H1 (cell line): ENCODE measurements around the gene DPM3. TPM values are rescaled to one million over a fixed set of nuclear protein-coding genes. Genes with fewer than 3 reads are reported as not detected.

Experiments
- CTCF ChIA-PET: fragments of 300-600 bp; sonication (Branson Sonifier 250); formaldehyde crosslinking; loops from one replicate; lab custom pipeline; 2021; ENCODE audit not compliant: partially characterized antibody; lab: Charles Lee
- POLR2A ChIA-PET: fragments of 300-600 bp; sonication (Branson Sonifier 250); formaldehyde crosslinking; loops from one replicate; lab custom pipeline; 2021; ENCODE audit warnings: inconsistent platforms; ENCODE audit not compliant: partially characterized antibody; lab: Charles Lee
- DNase-seq, 2 experiments: peaks; one replicate each; pipeline versions ENCODE4 v3.0.0 to v3.0.0-alpha.2; 2010 to 2022; ENCODE audit warnings: low spot score in 2 of 2, low read depth in 1 of 2, mixed read lengths in 1 of 2
- FAIRE-seq: peaks from 2 replicates; lab custom pipeline; 2011; peaks lifted over from hg19 to GRCh38; lab: Jason Lieb, UNC
- H2AFZ ChIP-seq: 2 replicates; pipeline ENCODE4 v1.8.1; 2012; ENCODE audit warnings: low read length, inconsistent platforms
- H2AK5ac ChIP-seq: 2 replicates; pipeline ENCODE4 v1.6.1; 2013; ENCODE audit warnings: low read depth, low read length
- H2BK120ac ChIP-seq: replicated peaks from 2 replicates; pipeline ENCODE3; 2013; ENCODE audit warnings: low read depth, low read length, inconsistent platforms
- H2BK12ac ChIP-seq: 2 replicates; pipeline ENCODE4 v1.6.1; 2013; ENCODE audit warnings: low read depth, low read length
- H2BK15ac ChIP-seq: 2 replicates; pipeline ENCODE4 v1.6.1; 2013; ENCODE audit warnings: low read length
- H2BK20ac ChIP-seq: 2 replicates; pipeline ENCODE4 v1.6.1; 2013; ENCODE audit warnings: low read length
- H2BK5ac ChIP-seq: 2 replicates; pipeline ENCODE4 v1.6.1; 2013; ENCODE audit warnings: low read depth, low read length
- H3K14ac ChIP-seq: 2 replicates; pipeline ENCODE4 v1.6.1; 2013; ENCODE audit warnings: inconsistent platforms; ENCODE audit not compliant: insufficient read length
- H3K18ac ChIP-seq: 2 replicates; pipeline ENCODE4 v1.6.1; 2013; ENCODE audit warnings: low read length; ENCODE audit errors: extremely low read depth
- H3K23ac ChIP-seq: 2 replicates; pipeline ENCODE4 v1.6.1; 2013; ENCODE audit warnings: inconsistent platforms; ENCODE audit not compliant: insufficient read length
- H3K23me2 ChIP-seq: 2 replicates; pipeline ENCODE4 v1.6.1; 2013; ENCODE audit warnings: low read depth, low read length
- H3K27ac ChIP-seq: 2 replicates; pipeline ENCODE4 v1.6.1; 2011; ENCODE audit warnings: low read depth, low read length, inconsistent platforms
- H3K27me3 ChIP-seq, 4 experiments: replicated peaks in 1 of 4; 1 replicate in 1 of 4; 2 replicates in 3 of 4; pipeline versions ENCODE4 v1.6.1 to v1.8.1; 2011 to 2013; ENCODE audit warnings: low read length in 3 of 4, mild to moderate bottlenecking in 3 of 4, inconsistent platforms in 2 of 4, mixed read lengths in 2 of 4, moderate library complexity in 1 of 4; ENCODE audit not compliant: control insufficient read depth in 3 of 4, insufficient read depth in 3 of 4; ENCODE audit errors: extremely low read depth in 1 of 4
- H3K36me3 ChIP-seq, 4 experiments: 2 replicates each; pipeline versions ENCODE4 v1.6.1 to v1.8.1; 2011 to 2013; ENCODE audit warnings: mild to moderate bottlenecking in 4 of 4, low read length in 3 of 4, moderate library complexity in 2 of 4, control low read depth in 1 of 4, inconsistent platforms in 1 of 4; ENCODE audit not compliant: insufficient read depth in 4 of 4, control insufficient read depth in 2 of 4
- H3K4ac ChIP-seq: replicated peaks from 2 replicates; pipeline ENCODE3; 2013; ENCODE audit warnings: low read length, low read depth, mixed read lengths, inconsistent platforms; ENCODE audit not compliant: insufficient read length
- H3K4me1 ChIP-seq, 4 experiments: replicated peaks in 1 of 4; 1 replicate in 1 of 4; 2 replicates in 3 of 4; pipeline versions ENCODE4 v1.6.1 to v1.8.1; 2011 to 2013; ENCODE audit warnings: low read length in 3 of 4, inconsistent platforms in 2 of 4, mixed read lengths in 1 of 4; ENCODE audit not compliant: insufficient read depth in 4 of 4, control insufficient read depth in 3 of 4
- H3K4me2 ChIP-seq, 2 experiments: 2 replicates each; pipeline versions ENCODE4 v1.6.1 to v1.8.1; 2011 to 2013; ENCODE audit warnings: low read depth in 2 of 2, low read length in 2 of 2, control low read depth in 1 of 2, inconsistent platforms in 1 of 2, mild to moderate bottlenecking in 1 of 2; ENCODE audit not compliant: insufficient read depth in 1 of 2
- H3K4me3 ChIP-seq, 4 experiments: fragments of 200-600, 300-600 bp in 1 of 4; sonication (generic), shearing (Covaris generic), sonication (Bioruptor Twin) in 1 of 4; 2 replicates each; pipeline versions ENCODE4 v1.5.1 to v1.8.1; 2011 to 2016; ENCODE audit warnings: low read length in 4 of 4, low read depth in 3 of 4, control low read depth in 2 of 4, inconsistent platforms in 2 of 4, mild to moderate bottlenecking in 2 of 4, mixed read lengths in 1 of 4, moderate library complexity in 1 of 4; ENCODE audit not compliant: insufficient read depth in 2 of 4; ENCODE audit errors: extremely low read depth in 1 of 4
- H3K56ac ChIP-seq: replicated peaks from 2 replicates; pipeline ENCODE3; 2013; ENCODE audit warnings: low read depth, mild to moderate bottlenecking, mixed read lengths, low read length, inconsistent platforms; ENCODE audit not compliant: insufficient read length
- H3K79me1 ChIP-seq: 2 replicates; pipeline ENCODE4 v1.6.1; 2013; ENCODE audit warnings: low read depth, low read length, control low read depth
- H3K79me2 ChIP-seq, 2 experiments: 2 replicates each; pipeline versions ENCODE4 v1.6.1 to v1.8.1; 2012 to 2013; ENCODE audit warnings: low read length in 2 of 2, mild to moderate bottlenecking in 2 of 2, inconsistent platforms in 1 of 2; ENCODE audit not compliant: insufficient read depth in 2 of 2, control insufficient read depth in 1 of 2
- H3K9ac ChIP-seq, 4 experiments: replicated peaks in 1 of 4; 1 replicate in 1 of 4; 2 replicates in 3 of 4; pipeline versions ENCODE4 v1.6.1 to v1.8.1; 2011 to 2013; ENCODE audit warnings: low read depth in 3 of 4, low read length in 3 of 4, control low read depth in 2 of 4, mild to moderate bottlenecking in 2 of 4, moderate library complexity in 2 of 4, inconsistent platforms in 1 of 4; ENCODE audit errors: extremely low read depth in 1 of 4
- H3K9me3 ChIP-seq, 2 experiments: 2 replicates each; pipeline versions ENCODE4 v1.6.1 to v1.8.1; 2012 to 2013; ENCODE audit warnings: mild to moderate bottlenecking in 2 of 2, moderate library complexity in 2 of 2, control low read depth in 1 of 2, inconsistent platforms in 1 of 2, low read depth in 1 of 2, low read length in 1 of 2, mixed read lengths in 1 of 2; ENCODE audit not compliant: insufficient read depth in 2 of 2
- H4K20me1 ChIP-seq, 2 experiments: replicated peaks in 1 of 2; 2 replicates each; pipeline versions ENCODE3 to v1.8.1; 2011 to 2013; ENCODE audit warnings: inconsistent platforms in 2 of 2, low read length in 2 of 2, mild to moderate bottlenecking in 1 of 2; ENCODE audit not compliant: insufficient read depth in 2 of 2, control insufficient read depth in 1 of 2
- H4K5ac ChIP-seq: 2 replicates; pipeline ENCODE4 v1.6.1; 2013; ENCODE audit warnings: low read length, low read depth, mixed read lengths, inconsistent platforms; ENCODE audit not compliant: insufficient read length
- H4K8ac ChIP-seq: 2 replicates; pipeline ENCODE4 v1.8.0; 2013; ENCODE audit warnings: mild to moderate bottlenecking, moderate library complexity, low read length, inconsistent platforms; ENCODE audit not compliant: insufficient read depth; ENCODE audit errors: extremely low read depth
- H4K91ac ChIP-seq: replicated peaks from 2 replicates; pipeline ENCODE3; 2013; ENCODE audit warnings: low read length, mixed read lengths, inconsistent platforms; ENCODE audit not compliant: insufficient read length
- PHF8 ChIP-seq: fragments of 200-600 bp; sonication (generic); conservative IDR thresholded peaks from 2 replicates; pipeline ENCODE4 v1.7.1; 2012; ENCODE audit warnings: low read depth, mild to moderate bottlenecking, inconsistent platforms, low read length, moderate library complexity
- RAD21 ChIP-seq, 2 experiments: IDR thresholded peaks in 1 of 2; conservative IDR thresholded peaks in 1 of 2; 2 replicates each; pipeline ENCODE4 v1.6.1; 2011; ENCODE audit warnings: low read depth in 2 of 2, low read length in 2 of 2, improper control_type of control experiment in 1 of 2, inconsistent platforms in 1 of 2, mild to moderate bottlenecking in 1 of 2, moderate library complexity in 1 of 2
- WGBS, 2 experiments: shearing (Covaris generic) in 1 of 2; methylation state at CpG; one replicate each; pipeline versions ENCODE4 v1.1.6 to v1.1.7; 2013 to 2015; ENCODE audit warnings: low lambda C conversion rate in 2 of 2, mixed read lengths in 2 of 2, inconsistent platforms in 1 of 2, low coverage in 1 of 2, missing lambda C conversion rate in 1 of 2; ENCODE audit not compliant: insufficient replicate concordance in 2 of 2, insufficient coverage in 1 of 2, insufficient read length in 1 of 2; ENCODE audit errors: extremely low coverage in 1 of 2, missing lambda C conversion rate in 1 of 2; 5-methylcytosine and 5-hydroxymethylcytosine counted together
- polyA plus RNA-seq, 7 experiments: library from polyadenylated mRNA; depleted of rRNA in 3 of 7; stranded (reverse) in 5 of 7; unstranded in 2 of 7; fragments of >200 nt in 5 of 7; fragments of 200-250 nt in 2 of 7; gene quantifications; 1 replicate in 5 of 7; 2 replicates in 1 of 7; 4 replicates in 1 of 7; pipeline versions ENCODE4 v1.2.1 to v1.2.3, GENCODE V29; 2011 to 2013; ENCODE audit warnings: missing spikeins in 2 of 7, mixed read lengths in 2 of 7
- total RNA-seq: library from RNA; stranded (reverse); fragmentation: NEBNext Ultra II Directional; extraction: Animal tissue kit (Norgen Biotek cat#: 25700); gene quantifications from 2 replicates; pipeline ENCODE4 v1.2.1, GENCODE V29; 2021

Gene DPM3
- total and polyA plus RNA-seq, 2 of the 8 experiments (the other 6 are each of a cell fraction or from before 2014, with no cell fraction given), result 44.8 to 227 TPM

DNA sequence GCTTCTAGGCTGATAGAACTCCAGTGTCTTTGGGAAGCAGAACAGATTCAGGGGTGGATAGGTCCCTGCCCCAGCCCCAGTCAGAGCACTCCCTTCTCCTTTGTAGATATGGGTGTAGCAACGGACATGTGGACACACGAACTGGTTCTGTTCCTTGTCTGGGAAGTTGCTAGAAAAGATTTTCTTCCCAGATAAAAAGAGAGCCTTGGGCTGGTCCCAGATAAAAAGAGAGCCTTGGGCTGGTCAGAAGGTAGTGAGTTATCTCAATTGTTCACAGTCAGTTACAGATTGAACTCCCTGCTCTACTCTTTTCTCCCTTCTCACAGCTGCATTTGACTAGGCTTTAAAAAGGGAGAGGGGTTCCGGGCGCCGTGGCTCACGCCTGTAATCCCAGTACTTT is 20.1 kb downstream of the DPM3 start:
- no peak for FAIRE-seq
- no peaks in the 10 kb centered on the region for H3K36me3 ChIP-seq
- TF ChIP-seq RAD21 (IDR thresholded peaks at IDR 0.05 in 1 of 2, conservative IDR thresholded peaks at IDR 0.05 in 1 of 2; ENCODE audit: low read depth in 2 of 2, low read length in 2 of 2), result no peak
- TF ChIP-seq PHF8, result no peak
- TF ChIP-seq, all 59 proteins: peak for 0
- Histone ChIP-seq H2AK5ac (no peak overlapping the region), H2BK5ac (no peak overlapping the region), H4K8ac (no peak overlapping the region), H3K27me3 (peaks cover 6 to 14% (median 11%) of the 10 kb centered on the region in 4 experiments), H3K23ac (no peak overlapping the region), H2BK20ac (no peak overlapping the region), H3K4ac (no peak overlapping the region), H2AFZ (no peak overlapping the region), H3K14ac (no peak overlapping the region), H4K91ac (no peak overlapping the region), H2BK120ac (no peak overlapping the region), H3K23me2 (no peaks in the 10 kb centered on the region), H3K9me3 (no peaks in the 10 kb centered on the region), H2BK12ac (no peak overlapping the region), H3K18ac (no peak overlapping the region), H3K4me1 (peaks cover 0 to 7% (median 6%) of the 10 kb centered on the region in 4 experiments; a peak in 5 of 7 replicates), H3K4me2 (no peak overlapping the region), H3K27ac (no peak overlapping the region), H3K79me1 (no peaks in the 10 kb centered on the region), H4K20me1 (no peaks in the 10 kb centered on the region), H4K5ac (no peak overlapping the region), H3K56ac (no peak overlapping the region), H3K9ac (no peak overlapping the region), H3K4me3 (no peak overlapping the region), H2BK15ac (no peak overlapping the region; the same call in 1 of the 2 replicates), H3K79me2 (no peaks in the 10 kb centered on the region)
- ChIA-PET CTCF (interaction anchor here (0.8 to 2.8 kb wide), 10 partner anchors 14 to 58 kb away, joined by 3 to 13 read pairs (median 5); partner anchors contain the start of gene KRTCAP2), POLR2A (interaction anchor here (1.6 to 2.4 kb wide), 2 partner anchors 9 to 10 kb away, joined by 7 to 11 read pairs; no protein-coding TSS in a partner anchor)
- WGBS, 2 experiments, result 90% methylated on average over 6 of the region's 6 CpGs; no CpG with 5 or more reads in 1 of the 2 experiments
- DNase-seq, result no peak
